GM19239 (cell line): ENCODE measurements around the gene LACC1.

Experiments
- DNase-seq: peaks from one replicate; pipeline ENCODE4 v3.0.0; 2011; ENCODE audit warnings: low spot score; ENCODE audit not compliant: insufficient read length
- FAIRE-seq: peaks from 2 replicates; lab custom pipeline; 2011; peaks lifted over from hg19 to GRCh38; lab: Jason Lieb, UNC

Gene LACC1

GRCh38 chr13:43938449-43938848 lies 58.7 kb downstream of the LACC1 start:
- DNase-seq (no peak), FAIRE-seq (no peak)

GRCh38 chr13:43939086-43939485 lies 59.4 kb downstream of the LACC1 start:
- FAIRE-seq (no peak), DNase-seq (no peak)

- FAIRE-seq = no peak
- DNase-seq = no peak
Measured at GRCh38 chr13:43942286-43942685, 62.6 kb downstream of the LACC1 start.
